Measurements from ENCODE around the gene IGFBP2.

IGFBP2 gene

DNA sequence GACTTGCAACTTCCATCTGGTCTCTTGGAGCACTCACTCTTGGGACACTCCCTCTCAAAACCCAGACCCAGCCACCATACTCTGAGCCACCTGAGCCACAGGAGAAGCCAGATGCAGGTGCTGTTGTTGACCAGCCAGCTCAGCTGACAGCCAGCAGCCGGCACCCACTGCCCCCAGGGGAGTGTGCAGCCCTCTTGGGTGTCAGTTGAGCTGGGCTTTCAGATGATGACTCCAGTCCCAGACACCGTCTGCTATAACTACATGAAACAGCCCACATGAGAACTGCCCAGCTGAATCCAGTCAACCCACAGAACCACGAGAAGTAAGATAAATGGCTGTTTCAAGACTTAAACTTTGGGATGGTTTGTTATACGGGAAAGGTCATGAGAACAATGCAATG is 10.7 kb upstream of the IGFBP2 start:
- no peak for DNase-seq
- no peaks in the 10 kb centered on the region for H3K9me3 ChIP-seq (ENCODE audit: severe bottlenecking)
- no peaks in the 10 kb centered on the region for H3K36me3 ChIP-seq
- TF ChIP-seq, protein P1, sequence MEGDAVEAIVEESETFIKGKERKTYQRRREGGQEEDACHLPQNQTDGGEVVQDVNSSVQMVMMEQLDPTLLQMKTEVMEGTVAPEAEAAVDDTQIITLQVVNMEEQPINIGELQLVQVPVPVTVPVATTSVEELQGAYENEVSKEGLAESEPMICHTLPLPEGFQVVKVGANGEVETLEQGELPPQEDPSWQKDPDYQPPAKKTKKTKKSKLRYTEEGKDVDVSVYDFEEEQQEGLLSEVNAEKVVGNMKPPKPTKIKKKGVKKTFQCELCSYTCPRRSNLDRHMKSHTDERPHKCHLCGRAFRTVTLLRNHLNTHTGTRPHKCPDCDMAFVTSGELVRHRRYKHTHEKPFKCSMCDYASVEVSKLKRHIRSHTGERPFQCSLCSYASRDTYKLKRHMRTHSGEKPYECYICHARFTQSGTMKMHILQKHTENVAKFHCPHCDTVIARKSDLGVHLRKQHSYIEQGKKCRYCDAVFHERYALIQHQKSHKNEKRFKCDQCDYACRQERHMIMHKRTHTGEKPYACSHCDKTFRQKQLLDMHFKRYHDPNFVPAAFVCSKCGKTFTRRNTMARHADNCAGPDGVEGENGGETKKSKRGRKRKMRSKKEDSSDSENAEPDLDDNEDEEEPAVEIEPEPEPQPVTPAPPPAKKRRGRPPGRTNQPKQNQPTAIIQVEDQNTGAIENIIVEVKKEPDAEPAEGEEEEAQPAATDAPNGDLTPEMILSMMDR (IDR thresholded peaks at IDR 0.05; ENCODE audit: low read depth, low read length): no peak
- H3K4me3 ChIP-seq (ENCODE audit: low read depth, low read length): no peak overlapping the region
- no peaks in the 10 kb centered on the region for H3K27me3 ChIP-seq (ENCODE audit: insufficient read depth, low read depth, severe bottlenecking)
- no peak overlapping the region for H3K27ac ChIP-seq

DNA sequence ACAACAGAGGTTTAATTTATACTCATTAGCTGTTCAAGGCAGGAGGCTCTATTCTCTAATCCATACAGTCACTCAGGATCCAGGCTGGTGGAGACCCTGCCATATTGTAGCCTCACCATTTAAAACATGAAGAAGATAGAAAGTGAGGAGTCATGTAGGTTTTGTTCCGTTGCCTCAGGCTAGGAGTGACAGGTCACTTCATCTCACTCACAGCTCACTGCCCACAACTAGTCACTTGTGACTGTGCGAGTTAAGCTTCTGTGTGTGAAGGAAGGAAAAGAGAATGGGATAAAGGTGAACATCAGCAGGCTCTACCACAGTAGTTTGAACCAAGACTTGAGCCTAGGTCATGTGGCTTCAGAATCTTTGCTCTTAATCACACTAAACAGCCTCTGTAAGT is 9.0 kb upstream of the IGFBP2 start:
- no peak overlapping the region for H3K4me3 ChIP-seq (ENCODE audit: low read depth, low read length)
- DNase-seq: no peak
- no peaks in the 10 kb centered on the region for H3K9me3 ChIP-seq (ENCODE audit: severe bottlenecking)
- no peak overlapping the region for H3K27ac ChIP-seq
- H3K36me3 ChIP-seq: no peaks in the 10 kb centered on the region
- TF ChIP-seq, protein P1 (IDR thresholded peaks at IDR 0.05; ENCODE audit: low read depth, low read length): no peak
- no peaks in the 10 kb centered on the region for H3K27me3 ChIP-seq (ENCODE audit: insufficient read depth, low read depth, severe bottlenecking)

DNA sequence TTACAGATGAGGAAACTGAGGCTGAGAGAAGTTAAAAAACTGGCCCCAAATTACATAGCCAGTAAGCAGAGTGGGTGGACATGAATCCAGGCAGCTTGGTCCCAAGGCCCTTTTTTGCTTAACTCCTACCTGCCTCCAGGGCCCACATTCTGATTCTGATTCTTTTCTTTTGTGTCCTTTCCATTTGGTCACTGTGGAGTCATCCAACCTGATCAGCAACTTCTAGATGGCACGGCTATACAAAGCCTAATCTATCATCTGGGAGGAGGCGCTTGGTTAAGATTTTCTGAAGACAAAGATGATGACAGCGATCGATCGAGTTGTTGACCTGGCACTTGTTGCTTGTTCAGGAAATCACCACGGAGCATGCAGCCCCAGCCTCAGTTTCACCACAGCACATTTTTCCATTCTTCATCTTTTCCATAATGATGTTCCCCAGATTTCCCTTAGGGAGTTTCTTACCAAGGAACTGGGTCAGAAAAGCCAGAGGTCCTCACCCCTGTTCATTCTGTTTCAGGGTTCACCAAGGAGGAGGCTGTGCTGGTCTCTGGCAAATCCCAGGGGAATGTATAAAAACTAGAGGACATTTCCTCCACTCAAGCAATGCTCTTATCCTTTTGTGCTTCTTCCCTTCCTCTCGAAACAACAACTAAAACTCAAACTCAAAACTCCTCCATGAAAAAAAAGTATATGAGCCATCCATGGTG is 6.9 kb upstream of the IGFBP2 start:
- no peak overlapping the region for H3K4me3 ChIP-seq (ENCODE audit: low read depth, low read length)
- no peak for DNase-seq
- H3K36me3 ChIP-seq: no peaks in the 10 kb centered on the region
- TF ChIP-seq, protein P1 (IDR thresholded peaks at IDR 0.05; ENCODE audit: low read depth, low read length): no peak
- no peak overlapping the region for H3K27ac ChIP-seq
- no peaks in the 10 kb centered on the region for H3K27me3 ChIP-seq (ENCODE audit: insufficient read depth, low read depth, severe bottlenecking)
- H3K9me3 ChIP-seq (ENCODE audit: severe bottlenecking): no peaks in the 10 kb centered on the region

DNA sequence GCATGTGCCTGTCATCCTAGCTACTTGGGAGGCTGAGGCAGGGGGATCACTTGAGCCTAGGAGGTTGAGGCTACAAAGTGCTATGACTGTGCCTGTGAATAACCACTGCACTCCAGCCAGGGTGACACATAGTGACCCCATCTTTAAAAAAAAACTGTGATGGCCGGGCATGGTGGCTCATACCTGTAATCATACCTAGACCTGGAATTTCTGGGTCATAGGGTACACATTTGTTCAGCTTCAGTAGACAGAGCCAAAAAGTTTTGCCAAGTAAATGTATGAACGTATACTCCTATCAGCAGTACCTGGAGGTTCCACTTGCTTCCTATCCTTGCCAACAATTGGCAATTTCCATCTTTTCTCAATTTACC is 6.4 kb upstream of the IGFBP2 start:
- TF ChIP-seq, protein P1 (IDR thresholded peaks at IDR 0.05; ENCODE audit: low read depth, low read length): no peak
- H3K27me3 ChIP-seq (ENCODE audit: insufficient read depth, low read depth, severe bottlenecking): no peaks in the 10 kb centered on the region
- H3K36me3 ChIP-seq: no peaks in the 10 kb centered on the region
- DNase-seq: no peak
- no peak overlapping the region for H3K27ac ChIP-seq
- H3K9me3 ChIP-seq (ENCODE audit: severe bottlenecking): no peaks in the 10 kb centered on the region
- H3K4me3 ChIP-seq (ENCODE audit: low read depth, low read length): no peak overlapping the region

DNA sequence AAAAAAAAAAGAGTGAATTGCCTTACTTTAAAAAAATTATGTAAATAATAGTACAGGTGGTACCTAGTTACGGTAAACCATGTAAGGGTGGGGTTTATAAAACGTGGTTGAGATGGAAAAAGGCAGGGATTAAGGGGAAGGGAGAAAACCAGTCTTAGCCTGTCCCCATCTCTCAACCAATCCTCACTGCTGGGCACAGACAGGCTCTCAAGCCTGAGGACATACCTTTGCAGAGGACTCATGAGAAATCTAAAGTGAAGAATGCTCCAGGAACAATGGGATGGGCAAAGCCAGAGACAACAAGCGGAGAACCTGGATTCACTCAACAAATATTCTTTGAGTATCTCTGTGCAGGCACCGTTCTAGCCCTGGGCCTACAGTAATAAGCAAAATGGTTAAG is 3.4 kb upstream of the IGFBP2 start:
- H3K27ac ChIP-seq: no peak overlapping the region
- no peak overlapping the region for H3K4me3 ChIP-seq (ENCODE audit: low read depth, low read length)
- TF ChIP-seq, protein P1 (IDR thresholded peaks at IDR 0.05; ENCODE audit: low read depth, low read length): no peak
- peaks cover 21% of the 10 kb centered on the region for H3K27me3 ChIP-seq (ENCODE audit: insufficient read depth, low read depth, severe bottlenecking)
- DNase-seq: no peak
- H3K9me3 ChIP-seq (ENCODE audit: severe bottlenecking): no peaks in the 10 kb centered on the region
- no peaks in the 10 kb centered on the region for H3K36me3 ChIP-seq

Data from WERI-Rb-1 (cell line).